Stromal cell of bone marrow (primary cell): Measurements from ENCODE around the gene ABHD16A.
"Not testable (repeated sequence)": the region's sequence is repeated elsewhere in the genome, so short reads cannot be mapped to it uniquely, and the experiment has no call there.

ENCODE experiments used
- DNase-seq: peaks from one replicate; pipeline ENCODE4 v3.0.0-alpha.2; 2012; ENCODE audit warnings: low read depth

ABHD16A gene

GRCh38 chr6:31713991-31714684, 11.0 kb upstream of the ABHD16A start:
- DNase-seq, result no peak

- no peak for DNase-seq
Measured at GRCh38 chr6:31713465-31713864, 10.3 kb upstream of the ABHD16A start.

DNA sequence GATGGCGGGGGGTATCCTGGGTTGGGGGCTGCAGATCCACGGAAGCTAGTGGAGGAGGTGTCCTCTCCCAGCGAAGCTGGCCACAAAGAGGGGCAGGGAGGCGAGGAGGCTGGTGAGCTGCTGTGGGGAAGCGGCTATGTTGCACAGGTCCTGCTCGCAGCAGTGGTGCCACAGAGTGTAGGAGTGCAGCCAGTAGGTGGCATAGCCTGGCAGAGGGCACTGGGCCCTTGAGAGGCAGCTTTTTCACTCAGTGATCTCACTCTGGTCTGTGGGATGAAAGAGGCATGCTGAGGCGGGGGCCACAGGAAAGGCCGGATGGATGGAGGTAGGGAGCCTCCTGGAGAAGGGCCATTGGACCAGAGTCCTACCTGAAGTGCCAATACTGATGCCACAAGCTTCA, 9.2 kb upstream of the ABHD16A start:
- DNase-seq, result no peak

DNA sequence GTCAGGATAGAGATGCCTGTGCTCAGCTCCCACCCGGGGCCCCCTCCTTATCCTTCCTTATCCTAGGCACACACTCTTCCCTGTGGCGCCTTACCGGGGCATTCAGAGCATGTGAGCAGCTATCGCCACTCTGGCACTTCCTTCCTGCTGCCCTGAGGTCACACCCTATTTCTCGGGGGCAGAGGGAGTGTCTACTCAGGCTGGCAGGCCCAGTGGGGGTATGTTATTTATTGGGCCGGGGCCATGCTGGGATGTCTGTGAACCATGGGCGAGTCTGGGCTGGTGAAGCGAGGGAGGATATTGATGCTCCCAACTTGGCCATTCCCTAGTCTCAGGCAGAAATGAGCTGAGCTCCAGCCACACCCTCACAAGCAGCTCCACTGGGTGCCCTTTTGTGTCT, 8.1 kb upstream of the ABHD16A start:
- DNase-seq, result no peak

DNA sequence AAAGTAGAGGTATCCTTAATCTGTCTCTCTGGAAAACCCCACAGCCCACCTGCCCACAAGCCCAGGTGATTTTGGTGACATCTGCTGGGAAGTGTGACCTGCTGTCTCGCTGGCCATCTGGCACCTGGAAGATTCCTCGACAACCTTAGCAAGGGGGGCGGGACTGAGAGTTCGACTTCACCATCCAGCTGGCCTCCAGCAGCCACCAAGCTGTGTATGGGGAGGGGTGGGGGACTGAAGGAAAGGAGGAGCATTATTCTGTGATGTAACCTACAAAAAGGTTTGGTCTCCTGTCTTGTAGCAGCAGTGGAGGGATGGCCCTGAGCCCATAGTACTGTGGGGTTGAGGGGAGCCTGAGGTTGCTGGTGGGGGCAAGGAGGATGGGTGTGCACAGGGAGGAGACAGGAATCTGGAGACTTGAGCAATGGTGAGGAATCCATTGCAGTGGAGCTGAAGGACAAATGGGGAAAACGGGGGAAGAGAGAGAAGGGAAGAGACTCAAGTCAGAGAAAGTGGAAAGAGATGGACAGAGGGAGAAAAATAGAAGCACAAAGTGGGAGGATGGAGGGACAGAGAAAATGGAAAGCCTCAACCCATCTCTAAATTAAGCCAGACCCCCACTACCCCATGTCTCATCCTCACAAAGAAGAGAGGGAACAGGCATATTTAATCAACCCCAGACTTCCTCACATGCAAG, 7.5 kb upstream of the ABHD16A start:
- no peak for DNase-seq

DNA sequence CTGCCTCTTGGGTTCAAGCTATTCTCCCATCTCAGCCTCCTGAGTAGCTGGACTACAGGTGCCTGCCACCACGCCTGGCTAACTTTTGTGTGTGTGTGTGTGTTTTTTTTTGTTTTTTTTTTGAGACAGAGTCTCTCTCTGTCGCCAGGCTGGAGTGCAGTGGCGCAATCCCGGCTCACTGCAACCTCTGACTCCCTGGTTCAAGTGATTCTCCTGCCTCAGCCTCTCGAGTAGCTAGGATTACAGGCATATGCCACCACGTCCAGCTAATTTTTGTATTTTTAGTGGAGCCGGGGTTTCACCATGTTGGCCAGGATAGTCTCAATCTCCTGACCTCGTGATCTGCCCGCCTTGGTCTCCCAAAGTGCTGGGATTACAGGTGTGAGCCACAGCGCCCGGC, 6.0 kb upstream of the ABHD16A start:
- not testable (repeated sequence) for DNase-seq

DNA sequence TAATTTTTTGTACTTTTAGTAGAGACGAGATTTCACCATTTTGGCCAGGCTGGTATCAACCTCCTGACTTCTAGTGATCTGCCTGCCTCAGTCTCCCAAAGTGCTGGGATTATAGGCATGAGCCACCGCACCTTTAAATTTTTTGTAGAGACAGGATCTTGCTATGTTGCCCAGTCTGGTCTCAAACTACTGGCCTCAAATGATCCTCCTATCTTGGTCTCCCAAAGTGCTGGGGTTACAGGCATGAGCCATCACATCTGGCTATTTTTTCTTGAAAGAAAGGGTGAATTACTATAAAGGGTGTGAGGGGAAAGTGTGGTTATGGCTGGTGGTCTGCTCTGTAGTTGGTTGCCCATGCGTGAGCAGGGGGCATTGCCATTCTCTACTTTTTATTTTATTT, 5.1 kb upstream of the ABHD16A start:
- no peak for DNase-seq

DNA sequence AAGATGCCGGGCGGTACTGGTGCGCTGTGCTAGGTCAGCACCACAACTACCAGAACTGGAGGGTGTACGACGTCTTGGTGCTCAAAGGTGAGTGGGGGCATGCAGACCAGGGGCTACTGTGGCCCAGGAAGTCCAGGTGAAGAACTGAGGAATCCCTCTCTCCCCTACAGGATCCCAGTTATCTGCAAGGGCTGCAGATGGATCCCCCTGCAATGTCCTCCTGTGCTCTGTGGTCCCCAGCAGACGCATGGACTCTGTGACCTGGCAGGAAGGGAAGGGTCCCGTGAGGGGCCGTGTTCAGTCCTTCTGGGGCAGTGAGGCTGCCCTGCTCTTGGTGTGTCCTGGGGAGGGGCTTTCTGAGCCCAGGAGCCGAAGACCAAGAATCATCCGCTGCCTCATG, 4.6 kb upstream of the ABHD16A start:
- DNase-seq, result no peak

- DNase-seq, result no peak
Measured at GRCh38 chr6:31706599-31706998, 3.5 kb upstream of the ABHD16A start, which contains the start of gene LY6G6F. LY6G6F (plus strand) TSS chr6:31706866; CDS start chr6:31706907, 41 bp downstream.

- no peak for DNase-seq
Measured at GRCh38 chr6:31705931-31706330, 2.8 kb upstream of the ABHD16A start.

GRCh38 chr6:31702405-31702818, 712 bp downstream of the ABHD16A start:
- DNase-seq, result no peak

DNA sequence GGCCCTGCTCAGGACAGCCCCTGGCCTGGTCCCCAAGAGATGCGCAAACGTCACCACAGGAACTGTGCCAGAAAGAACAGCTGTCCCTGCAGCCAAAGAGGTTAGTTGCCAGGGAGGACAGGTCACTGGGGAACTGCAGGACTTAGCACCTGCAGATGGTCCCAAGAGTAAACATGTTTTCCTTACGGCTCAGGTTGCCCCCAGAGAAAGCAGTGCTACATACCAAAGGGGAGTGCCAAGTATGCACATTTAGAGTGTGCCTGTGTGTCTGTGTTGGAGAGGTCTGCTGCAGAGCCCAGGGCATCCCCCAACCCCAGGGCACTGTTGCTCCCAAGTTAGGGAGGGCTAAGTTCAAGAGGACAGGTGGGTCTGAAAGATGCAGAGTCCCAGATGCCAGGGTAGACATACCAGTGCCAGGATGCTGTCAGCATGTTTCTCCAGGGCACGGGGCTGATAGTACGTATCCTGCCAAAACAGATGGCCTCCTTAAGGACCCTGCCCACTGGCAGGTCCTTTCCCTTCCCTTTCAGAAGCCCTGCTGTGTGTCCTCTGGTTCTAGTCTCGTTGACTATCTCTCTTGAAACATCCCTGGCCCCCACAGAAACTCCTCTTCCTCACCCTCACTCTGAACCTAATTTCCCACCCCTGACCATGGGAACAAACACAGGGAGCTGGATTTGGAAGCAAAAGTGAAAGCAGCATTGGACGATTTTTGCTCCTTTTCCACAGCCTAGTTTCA, 1.3 kb downstream of the ABHD16A start:
- no peak for DNase-seq

- DNase-seq, result no peak
Measured at GRCh38 chr6:31700740-31701401, 2.3 kb downstream of the ABHD16A start.

DNA sequence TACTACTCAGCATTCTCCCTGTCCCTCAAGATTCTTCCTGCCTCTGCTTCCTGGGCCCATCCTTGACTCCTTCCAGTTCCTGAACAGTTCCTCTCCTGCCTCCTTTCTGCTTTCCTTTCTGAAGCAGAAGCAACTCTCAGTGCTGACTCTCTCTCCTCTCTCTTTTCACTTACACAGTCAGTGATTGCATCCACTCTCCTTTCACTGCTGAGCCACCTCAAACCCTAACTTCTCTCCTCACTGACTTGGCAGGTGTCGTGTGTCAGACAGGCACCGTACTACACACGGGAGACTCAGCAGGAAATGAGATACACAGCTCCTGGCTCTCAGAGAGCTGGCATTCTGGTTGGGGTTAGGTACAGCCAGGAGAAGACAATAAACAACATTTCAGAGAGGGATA, 5.6 kb downstream of the ABHD16A start:
- no peak for DNase-seq

DNA sequence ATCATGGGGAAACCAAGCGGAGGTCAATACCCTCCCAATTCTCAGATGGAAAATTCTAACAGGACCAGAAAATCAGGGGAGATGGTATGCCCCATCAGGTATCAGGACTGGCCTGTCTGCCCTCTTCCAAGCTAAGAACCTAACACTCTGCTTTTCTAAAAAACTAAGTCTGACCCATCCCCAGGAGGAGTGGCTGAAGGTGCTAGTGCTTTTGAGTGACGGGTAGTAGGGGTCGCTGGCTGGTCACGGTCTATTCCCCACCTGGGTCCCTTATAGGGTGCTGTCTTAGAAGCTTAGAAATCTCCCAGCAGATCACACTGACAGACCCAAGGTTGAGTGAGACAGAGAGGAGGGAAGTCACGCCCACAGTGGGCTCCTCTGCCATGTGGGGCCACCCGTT, 9.6 kb downstream of the ABHD16A start:
- DNase-seq, result no peak

DNA sequence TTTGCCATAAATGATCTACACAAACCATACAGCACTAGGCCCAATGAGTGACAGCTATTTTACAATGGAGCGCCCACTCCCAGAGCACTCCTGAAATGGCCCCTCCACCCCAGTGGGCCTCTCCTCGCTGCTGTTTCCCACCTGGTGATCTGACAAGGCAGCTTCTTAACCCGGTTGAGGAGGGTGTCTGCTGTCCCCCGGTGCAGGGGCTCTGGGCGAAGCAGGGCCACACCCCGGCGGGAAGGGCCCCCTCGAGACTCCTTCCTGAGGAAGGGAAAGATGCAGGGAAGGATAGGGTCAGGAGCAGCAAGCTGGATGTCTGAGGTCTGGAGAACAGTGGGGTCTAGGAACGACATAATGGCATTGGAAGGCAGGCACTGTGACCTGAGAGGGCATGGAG, 10.2 kb downstream of the ABHD16A start:
- DNase-seq, result no peak

DNA sequence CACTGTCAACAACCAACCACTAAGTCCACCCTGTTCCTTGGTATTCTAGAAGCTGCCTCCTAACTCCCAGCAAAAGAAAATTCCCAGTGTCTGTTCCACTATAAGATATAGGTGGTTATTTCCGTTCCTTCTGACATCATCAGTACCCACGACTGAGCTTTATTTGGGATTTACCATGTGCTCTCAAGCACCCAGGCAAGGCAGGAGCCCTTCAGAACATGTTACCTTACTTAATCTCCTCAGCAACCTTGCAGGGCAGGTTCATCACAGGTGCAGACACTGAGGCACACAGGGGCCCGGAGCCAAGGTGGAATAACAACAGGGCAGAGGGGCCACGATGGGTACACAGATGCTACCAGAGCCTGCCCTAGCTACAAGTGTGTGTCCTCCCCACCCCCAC, 10.8 kb downstream of the ABHD16A start:
- no peak for DNase-seq

- DNase-seq, result no peak
Measured at GRCh38 chr6:31691564-31692108, 11.5 kb downstream of the ABHD16A start.

- DNase-seq, result no peak
Measured at GRCh38 chr6:31691078-31691463, 12.1 kb downstream of the ABHD16A start.

DNA sequence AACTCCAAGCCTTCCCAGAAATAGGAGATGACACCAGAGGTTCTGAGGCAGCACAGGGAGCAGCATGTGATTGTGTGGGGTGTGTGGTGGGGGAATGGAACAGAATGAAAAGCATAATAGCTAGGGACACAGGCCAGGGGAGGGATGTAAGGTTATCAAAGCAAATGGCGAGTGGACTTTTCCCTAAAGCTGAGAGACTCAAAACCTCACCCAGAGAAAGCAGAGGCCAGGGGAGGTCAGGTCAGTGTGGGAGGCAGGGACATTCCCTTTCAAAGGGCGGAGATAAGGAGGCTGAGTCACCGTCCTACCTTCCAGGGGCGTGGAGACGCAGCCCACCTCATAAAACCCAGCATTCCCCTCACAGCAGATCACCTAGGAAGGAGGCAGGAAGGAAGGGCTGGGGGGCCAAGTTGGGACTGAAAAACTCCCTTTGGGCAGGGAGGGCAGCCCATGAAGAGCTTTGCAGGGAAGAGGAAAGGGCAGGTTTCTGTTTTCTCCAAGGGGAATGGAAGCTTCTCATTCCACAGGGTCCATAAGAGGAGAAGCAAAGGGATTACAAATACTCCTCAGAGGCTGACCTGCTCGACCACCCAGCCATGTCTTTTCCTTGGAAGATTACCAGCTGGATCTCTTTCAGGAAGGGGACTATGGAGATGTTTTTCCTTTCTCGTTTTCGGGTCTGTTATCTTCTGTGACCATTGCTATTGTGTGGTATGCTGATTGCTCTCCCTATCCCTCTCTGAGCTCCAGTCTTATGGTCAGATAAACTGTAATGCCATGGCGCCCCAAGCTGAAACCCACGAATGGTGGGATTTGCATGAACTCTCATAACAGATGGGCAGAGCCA, 12.7 kb downstream of the ABHD16A start:
- DNase-seq, result no peak
